Measurements from ENCODE around the gene EPHB2.

Gene EPHB2

DNA sequence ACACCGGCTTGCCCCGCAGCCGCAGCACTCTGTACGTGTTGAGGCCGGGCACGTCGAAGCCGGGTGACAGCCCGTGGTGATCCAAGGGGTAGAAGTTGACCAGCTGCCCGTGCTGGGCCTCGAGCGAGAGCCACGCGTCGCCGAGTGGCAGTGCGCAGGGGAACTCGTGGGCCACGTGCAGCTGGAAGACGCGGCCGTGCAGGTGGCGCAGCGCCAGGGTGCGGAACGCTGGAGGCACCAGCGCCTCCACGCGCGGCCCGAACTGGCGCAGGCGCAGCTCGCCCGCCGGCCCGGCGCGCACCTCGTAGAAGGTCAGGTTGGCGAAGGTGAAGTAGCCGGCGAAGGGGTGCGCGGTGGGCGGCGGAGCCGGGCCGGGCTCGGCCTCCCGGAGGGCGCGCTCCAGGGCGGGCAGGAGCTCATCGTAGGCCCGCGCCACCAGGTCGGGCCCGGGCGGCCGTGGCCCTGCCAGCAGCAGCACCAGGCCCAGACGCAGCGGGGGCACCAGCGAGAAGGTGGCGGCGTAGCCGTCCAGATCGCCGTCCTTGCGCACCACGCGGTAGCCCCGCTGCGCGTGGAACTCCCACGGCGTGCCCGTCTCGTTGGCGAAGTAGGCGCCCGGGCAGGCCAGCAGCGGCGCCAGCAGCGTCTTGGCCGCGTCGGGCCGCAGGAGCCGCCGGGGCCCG is 242.6 kb downstream of the EPHB2 start:
- peak; percentile 27 for DNase-seq (ENCODE audit: low spot score)

DNA sequence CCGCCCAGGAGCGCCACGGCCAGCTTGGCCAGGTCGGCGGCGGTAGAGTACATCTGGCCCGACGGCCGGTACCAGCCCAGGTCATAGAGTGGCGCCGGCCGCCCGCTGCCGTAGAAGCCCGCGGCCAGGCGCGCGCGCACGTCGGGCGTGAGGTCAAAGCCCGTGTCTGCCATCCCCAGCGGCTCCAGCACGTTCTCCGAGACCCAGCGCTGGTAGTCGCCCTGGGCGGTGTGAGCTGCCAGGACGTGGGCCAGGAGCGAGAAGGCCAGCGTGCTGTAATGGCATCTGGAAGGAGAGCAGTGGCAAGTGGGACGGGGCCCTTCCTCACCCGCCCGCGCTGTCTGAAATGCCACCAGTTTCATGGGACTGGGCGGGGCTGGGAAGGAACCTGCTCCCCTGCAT is 243.1 kb downstream of the EPHB2 start:
- DNase-seq (ENCODE audit: low spot score), result peak; percentile 17

DNA sequence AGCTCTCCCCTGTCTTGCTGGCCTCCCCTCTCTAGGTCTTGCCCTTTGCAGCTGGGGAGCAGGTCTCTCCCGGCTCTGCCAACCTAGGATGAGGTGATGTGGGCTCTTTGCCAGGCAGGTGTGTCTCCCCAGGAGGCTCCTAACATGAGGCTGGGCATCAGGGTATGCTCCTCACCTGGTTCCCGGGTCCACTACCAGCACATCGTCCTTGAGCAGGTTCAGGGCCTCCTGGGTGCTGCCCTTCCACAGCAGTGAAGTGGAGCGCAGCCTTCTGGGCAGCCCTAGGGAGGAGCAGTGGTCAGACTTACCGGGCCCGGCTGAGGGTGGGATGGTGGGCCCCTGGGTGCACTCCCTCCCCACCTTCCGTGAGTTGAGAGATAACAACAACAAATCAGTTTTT is 244.5 kb downstream of the EPHB2 start:
- peak; percentile 8 for DNase-seq (ENCODE audit: low spot score)

DNA sequence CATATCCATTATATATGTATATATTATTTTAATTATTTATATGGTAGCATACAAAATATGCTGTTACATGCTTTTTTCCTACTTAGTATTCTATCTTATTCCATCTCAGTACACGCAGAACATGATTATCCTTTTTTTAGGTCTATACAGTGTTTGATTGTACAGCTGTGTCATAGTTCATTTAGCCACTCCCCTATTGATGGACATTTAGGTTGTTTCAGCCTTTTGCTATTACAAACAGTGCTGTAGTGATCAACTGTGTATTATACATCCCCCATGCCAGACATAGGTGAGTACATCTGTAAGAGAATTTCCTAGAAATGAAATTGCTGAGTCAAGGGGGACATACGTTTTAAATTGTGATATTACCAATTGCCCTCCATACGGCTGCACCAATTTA is 246.4 kb downstream of the EPHB2 start:
- no peak for DNase-seq (ENCODE audit: low spot score)

DNA sequence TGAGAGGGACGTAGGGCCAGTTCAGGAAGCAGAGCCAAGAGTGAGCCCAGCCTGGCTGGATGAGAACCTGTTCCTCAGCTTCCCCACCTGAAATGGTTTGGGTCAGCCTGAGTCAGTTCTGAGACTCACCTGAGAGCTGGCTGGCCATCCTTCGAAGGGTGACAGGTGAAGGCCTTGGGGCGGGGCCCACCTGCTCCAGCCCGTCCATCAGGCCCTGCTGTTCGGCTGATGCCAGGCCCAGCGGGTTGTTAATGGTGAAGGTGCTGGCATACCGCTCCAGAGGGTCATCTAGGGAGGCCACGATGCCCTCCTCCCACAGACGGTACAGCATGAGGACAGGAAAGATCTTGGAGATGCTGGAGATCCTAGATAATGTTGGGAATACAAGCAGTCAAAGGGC is 247.9 kb downstream of the EPHB2 start:
- no peak for DNase-seq (ENCODE audit: low spot score)

GRCh38 chr1:22959545-22960360 is 249.1 kb downstream of the EPHB2 start:
- no peak for DNase-seq (ENCODE audit: low spot score)

DNA sequence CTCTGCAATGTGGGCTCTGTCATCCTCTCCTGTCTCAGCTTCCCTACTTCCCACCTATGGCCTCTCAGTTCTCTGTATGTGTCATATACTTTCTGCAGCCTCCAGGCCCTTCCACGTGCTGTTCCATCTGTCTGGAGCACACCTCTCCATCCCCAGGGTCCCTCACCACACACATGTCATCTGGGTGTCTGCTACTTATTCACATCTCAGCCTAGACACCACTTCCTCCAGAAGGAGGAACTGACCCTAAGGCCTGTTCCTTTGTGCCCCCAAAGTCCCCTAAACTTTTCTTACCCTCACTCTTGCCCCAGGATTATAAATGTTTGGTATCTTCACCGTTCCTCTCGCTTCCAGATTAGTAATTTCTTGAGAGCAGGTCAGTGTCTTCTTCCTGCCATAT is 251.9 kb downstream of the EPHB2 start:
- no peak for DNase-seq (ENCODE audit: low spot score)

DNA sequence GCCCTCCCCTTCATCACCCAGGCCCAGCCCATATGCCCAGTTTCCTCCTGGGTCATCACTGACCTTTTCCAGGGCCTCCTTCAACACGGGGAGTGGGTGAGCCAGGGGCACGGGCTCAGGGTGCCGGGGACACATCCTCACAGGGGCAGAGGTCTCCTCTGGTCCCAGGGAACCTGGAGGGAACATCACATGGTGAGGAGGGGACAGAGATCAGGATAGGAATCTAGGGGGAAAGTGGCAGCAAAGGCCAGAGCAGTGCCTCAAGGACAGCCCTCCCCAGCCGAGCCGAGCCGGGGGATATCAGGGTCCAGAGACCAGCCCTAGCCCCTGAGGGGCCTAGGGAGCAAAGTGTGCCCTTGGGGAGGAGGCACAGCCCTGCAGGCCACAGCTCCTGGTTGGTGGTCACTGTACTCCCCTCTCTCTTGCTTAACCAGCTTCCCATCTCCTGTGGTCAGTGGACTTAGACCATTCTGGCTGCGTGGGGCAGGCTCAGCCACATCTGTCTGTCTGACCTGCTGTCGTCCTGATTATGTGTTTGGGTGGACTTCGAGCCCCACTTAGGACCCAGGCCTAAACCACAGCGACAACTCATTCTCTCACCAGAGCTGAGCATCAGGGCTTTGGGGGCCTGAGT is 252.5 kb downstream of the EPHB2 start:
- DNase-seq (ENCODE audit: low spot score), result no peak

GRCh38 chr1:22966309-22966708 is 255.7 kb downstream of the EPHB2 start:
- no peak for DNase-seq (ENCODE audit: low spot score)

- no peak for DNase-seq (ENCODE audit: low spot score)
These were observed 257.2 kb downstream of the EPHB2 start for GRCh38 chr1:22967833-22968232.

GRCh38 chr1:22969304-22969709 is 258.7 kb downstream of the EPHB2 start:
- DNase-seq (ENCODE audit: low spot score), result peak; percentile 62

DNA sequence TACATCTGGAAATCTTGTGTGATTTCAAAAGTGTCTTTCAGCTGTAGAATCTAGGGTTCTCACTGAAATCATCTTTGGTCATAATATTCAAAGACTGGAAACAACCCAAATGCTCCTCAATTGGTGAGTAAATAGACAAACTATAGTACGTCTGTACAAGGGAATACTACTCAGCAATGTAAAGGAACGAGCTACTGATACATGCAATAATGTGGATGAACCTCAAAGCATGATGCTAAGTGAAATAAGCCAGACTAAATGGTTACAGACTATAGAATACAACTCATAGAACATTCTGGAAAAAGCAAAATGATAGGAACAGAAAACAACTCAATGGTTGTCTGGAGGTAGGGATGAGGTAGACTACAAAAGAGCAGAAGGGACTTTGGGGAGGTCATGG is 259.5 kb downstream of the EPHB2 start:
- DNase-seq (ENCODE audit: low spot score), result no peak

Data from D341Med (cell line).